Common myeloid progenitor, CD34-positive (primary cell): ENCODE measurements around the gene TPBGL.
A peak's percentile ranks its signal among the peaks of the same experiment; 100 is the strongest.

Experiments
- CTCF ChIA-PET: fragments of 350-600 bp; sonication (Branson Sonifier 250); formaldehyde crosslinking; loops from one replicate; lab custom pipeline; 2021; ENCODE audit warnings: antibody characterized with exemption; lab: Charles Lee
- POLR2A ChIA-PET: fragments of 350-600 bp; sonication (Branson Sonifier 250); formaldehyde crosslinking; loops from one replicate; lab custom pipeline; 2021; ENCODE audit warnings: antibody characterized with exemption; lab: Charles Lee
- DNase-seq, 3 donors: peaks; one replicate each; pipeline versions ENCODE4 v3.0.0 to v3.0.0-alpha.2; 2013
- H3K27ac ChIP-seq, 2 experiments: 1 replicate in 1 of 2; 2 replicates in 1 of 2; pipeline ENCODE4 v1.7.0; 2013; ENCODE audit warnings: inconsistent platforms in 2 of 2, low read length in 2 of 2, mild to moderate bottlenecking in 2 of 2, low read depth in 1 of 2, moderate library complexity in 1 of 2; ENCODE audit not compliant: severe bottlenecking in 2 of 2, insufficient read depth in 1 of 2, poor library complexity in 1 of 2
- H3K27me3 ChIP-seq, 5 experiments: replicated peaks in 2 of 5; 1 replicate in 3 of 5; 2 replicates in 2 of 5; pipeline versions ENCODE4 v1.6.1 to v1.7.0; 2013; ENCODE audit warnings: low read length in 4 of 5, mild to moderate bottlenecking in 2 of 5, moderate library complexity in 2 of 5, inconsistent platforms in 1 of 5; ENCODE audit not compliant: insufficient read depth in 5 of 5, control insufficient read depth in 4 of 5
- H3K36me3 ChIP-seq, 4 experiments: 1 replicate in 2 of 4; 2 replicates in 2 of 4; pipeline versions ENCODE4 v1.6.1 to v1.7.0; 2013; ENCODE audit warnings: low read length in 3 of 4, control low read depth in 1 of 4, mild to moderate bottlenecking in 1 of 4; ENCODE audit not compliant: control insufficient read depth in 4 of 4, insufficient read depth in 4 of 4
- H3K4me1 ChIP-seq, 4 experiments: 1 replicate in 3 of 4; 2 replicates in 1 of 4; pipeline versions ENCODE4 v1.6.1 to v1.7.1; 2013; ENCODE audit warnings: low read length in 3 of 4, mild to moderate bottlenecking in 3 of 4, control low read depth in 1 of 4, inconsistent platforms in 1 of 4, moderate library complexity in 1 of 4; ENCODE audit not compliant: control insufficient read depth in 4 of 4, insufficient read depth in 4 of 4; ENCODE audit errors: control extremely low read depth in 1 of 4
- H3K4me3 ChIP-seq, 7 experiments: 1 replicate in 4 of 7; 2 replicates in 3 of 7; pipeline versions ENCODE4 v1.5.1 to v1.7.0; 2013; ENCODE audit warnings: mild to moderate bottlenecking in 7 of 7, low read length in 6 of 7, moderate library complexity in 6 of 7, inconsistent platforms in 2 of 7, low read depth in 2 of 7, control low read depth in 1 of 7; ENCODE audit not compliant: insufficient read depth in 4 of 7, control insufficient read depth in 1 of 7; ENCODE audit errors: extremely low read depth in 1 of 7
- H3K9me3 ChIP-seq, 5 experiments: 1 replicate in 4 of 5; 2 replicates in 1 of 5; pipeline versions ENCODE4 v1.6.1 to v1.7.1; 2013; ENCODE audit warnings: low read length in 4 of 5, mild to moderate bottlenecking in 2 of 5, inconsistent platforms in 1 of 5, low read depth in 1 of 5, moderate library complexity in 1 of 5; ENCODE audit not compliant: control insufficient read depth in 4 of 5, insufficient read depth in 2 of 5; ENCODE audit errors: control extremely low read depth in 1 of 5
- WGBS: methylation state at CpG from one replicate; pipeline ENCODE4 v1.1.5; 2013; ENCODE audit not compliant: insufficient coverage; 5-methylcytosine and 5-hydroxymethylcytosine counted together

The TPBGL gene

DNA sequence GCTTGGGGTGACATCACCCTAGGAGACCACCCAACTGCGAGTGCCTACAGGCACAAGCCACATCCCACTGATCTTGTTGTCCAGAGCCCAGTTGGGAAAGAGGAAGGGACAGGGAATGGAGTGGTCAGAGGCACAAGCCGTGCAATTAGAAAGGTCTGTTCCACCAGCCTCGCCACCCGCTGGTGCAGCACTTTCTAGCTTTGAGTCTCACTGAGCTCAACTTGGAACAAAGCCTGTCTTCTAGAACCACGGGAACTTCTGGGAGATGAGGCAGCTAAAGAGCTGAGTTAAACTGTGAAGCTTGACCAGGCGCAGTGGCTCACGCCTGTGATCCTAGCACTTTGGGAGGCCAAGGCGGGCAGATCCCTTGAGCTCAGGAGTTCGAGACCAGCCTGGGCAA, 29.3 kb downstream of the TPBGL start:
- ChIA-PET CTCF (interaction anchor here (1.5 to 4.6 kb wide), 8 partner anchors 9 to 128 kb away, joined by 4 to 40 read pairs (median 10); no protein-coding TSS in a partner anchor), POLR2A (no interaction called here)
- Histone ChIP-seq H3K27ac (no peak overlapping the region), H3K4me3 (no peak overlapping the region), H3K4me1 (peaks cover 0 to 35% (median 23%) of the 10 kb centered on the region in 4 experiments), H3K36me3 (peaks cover 7 to 87% (median 53%) of the 10 kb centered on the region in 4 experiments), H3K9me3 (no peaks in the 10 kb centered on the region), H3K27me3 (no peaks in the 10 kb centered on the region)
- DNase-seq: no peak
- WGBS: 97% methylated on average over 6 of the region's 9 CpGs

DNA sequence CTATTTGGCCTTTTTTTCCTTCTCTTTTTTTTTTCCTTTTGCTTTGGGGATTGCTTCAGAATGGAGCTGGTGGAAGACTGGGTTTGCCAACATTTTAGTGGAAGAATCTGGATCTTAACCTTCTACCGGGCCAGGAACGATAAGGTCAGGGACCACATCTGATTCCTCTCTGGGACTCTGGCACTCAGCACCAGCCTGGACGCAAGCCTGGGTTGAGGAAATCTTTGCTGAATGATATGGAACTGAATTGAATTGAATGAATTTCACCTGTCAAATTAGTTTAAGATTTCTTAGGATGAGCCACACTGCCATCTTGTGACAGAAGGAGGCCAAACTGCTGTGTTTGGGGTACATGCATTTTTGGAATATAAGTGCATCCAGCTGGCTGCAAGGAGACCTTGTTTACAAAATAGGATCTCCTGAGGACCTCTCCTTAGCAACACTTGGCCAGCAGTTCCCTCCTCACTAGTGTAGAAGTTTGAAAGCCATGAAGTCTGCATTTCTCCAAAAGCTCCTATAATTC, 30.4 kb downstream of the TPBGL start:
- H3K9me3 ChIP-seq: no peaks in the 10 kb centered on the region
- no peak overlapping the region for H3K4me3 ChIP-seq
- WGBS: 92% methylated on average over 3 of the region's 3 CpGs
- H3K36me3 ChIP-seq: peaks cover 7 to 78% (median 48%) of the 10 kb centered on the region in 4 experiments
- ChIA-PET CTCF (interaction anchor here (0.6 to 4.6 kb wide), 15 partner anchors 9 to 1248 kb away, joined by 3 to 40 read pairs (median 6); no protein-coding TSS in a partner anchor), POLR2A (interaction anchor here (0.6 kb wide), 1 partner anchor 282 kb away, joined by 3 read pairs; the partner anchor contains the start of gene NEU3)
- H3K4me1 ChIP-seq: peaks cover 2 to 45% (median 32%) of the 10 kb centered on the region in 4 experiments
- H3K27ac ChIP-seq: no peak overlapping the region
- DNase-seq: peak; percentile 31 to 49 (median 44)
- H3K27me3 ChIP-seq: no peaks in the 10 kb centered on the region

DNA sequence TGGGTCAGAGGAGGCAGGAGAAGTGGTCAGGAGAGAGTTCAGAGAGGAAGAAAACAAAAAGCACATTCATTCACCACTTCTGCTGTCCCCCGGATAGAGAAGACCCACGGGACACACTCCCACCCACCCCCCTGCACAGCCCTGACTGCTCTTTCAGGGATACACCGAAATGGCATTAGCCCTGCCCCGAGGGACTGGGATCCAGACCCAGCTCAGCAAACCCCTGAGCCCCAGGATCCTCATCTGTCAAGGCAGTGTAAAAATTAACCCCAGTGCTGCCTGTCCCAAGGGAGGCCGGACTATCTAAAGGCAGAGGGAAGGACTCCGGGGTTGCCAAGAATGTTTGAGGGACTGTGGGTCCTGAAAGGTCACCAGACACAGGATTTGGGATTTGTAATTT, 31.2 kb downstream of the TPBGL start:
- CTCF ChIA-PET: interaction anchor here (0.6 to 4.6 kb wide), 18 partner anchors 8 to 130 kb away, joined by 3 to 40 read pairs (median 4); no protein-coding TSS in a partner anchor
- WGBS: 66% methylated on average over 5 of the region's 6 CpGs
- H3K9me3 ChIP-seq: no peaks in the 10 kb centered on the region
- peak overlapping the region in 1 of 2 experiments; percentile 2 for H3K27ac ChIP-seq
- H3K36me3 ChIP-seq: peaks cover 4 to 76% (median 45%) of the 10 kb centered on the region in 4 experiments
- H3K27me3 ChIP-seq: no peaks in the 10 kb centered on the region
- no peak overlapping the region for H3K4me3 ChIP-seq
- H3K4me1 ChIP-seq: peaks cover 10 to 53% (median 40%) of the 10 kb centered on the region in 4 experiments
- no peak for DNase-seq
- POLR2A ChIA-PET: no interaction called here

DNA sequence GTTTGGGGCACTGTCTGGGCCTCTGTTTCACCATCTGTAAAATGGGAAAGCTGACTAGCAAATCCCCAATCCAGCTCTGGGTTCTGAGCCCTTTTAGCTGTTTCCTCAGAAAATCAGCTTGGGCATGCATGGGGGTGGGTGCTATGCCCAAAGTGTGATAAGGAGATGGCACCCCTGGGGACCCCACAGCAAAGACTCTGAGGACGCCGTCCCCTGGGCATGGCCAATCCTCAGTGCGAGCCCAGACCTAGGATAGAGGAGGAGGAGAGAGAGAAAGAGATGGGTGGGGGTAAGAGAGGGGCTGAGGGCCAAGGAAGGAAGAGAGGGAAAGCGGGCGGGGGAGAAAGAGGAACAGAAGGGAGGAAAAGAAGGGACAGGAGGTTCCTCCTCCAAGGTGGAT, 31.8 kb downstream of the TPBGL start:
- Histone ChIP-seq H3K4me1 (peaks cover 16 to 60% (median 47%) of the 10 kb centered on the region in 4 experiments), H3K27ac (peak overlapping the region; percentile 50 to 73), H3K9me3 (no peaks in the 10 kb centered on the region), H3K36me3 (peaks cover 4 to 76% (median 42%) of the 10 kb centered on the region in 4 experiments), H3K27me3 (no peaks in the 10 kb centered on the region), H3K4me3 (peak overlapping the region in 3 of 7 experiments; percentile 46 to 62 (median 50))
- ChIA-PET POLR2A (no interaction called here), CTCF (interaction anchor here (0.9 to 4.6 kb wide), 12 partner anchors 7 to 131 kb away, joined by 3 to 40 read pairs (median 3); no protein-coding TSS in a partner anchor)
- DNase-seq: no peak
- 46% methylated on average over 5 of the region's 5 CpGs for WGBS

DNA sequence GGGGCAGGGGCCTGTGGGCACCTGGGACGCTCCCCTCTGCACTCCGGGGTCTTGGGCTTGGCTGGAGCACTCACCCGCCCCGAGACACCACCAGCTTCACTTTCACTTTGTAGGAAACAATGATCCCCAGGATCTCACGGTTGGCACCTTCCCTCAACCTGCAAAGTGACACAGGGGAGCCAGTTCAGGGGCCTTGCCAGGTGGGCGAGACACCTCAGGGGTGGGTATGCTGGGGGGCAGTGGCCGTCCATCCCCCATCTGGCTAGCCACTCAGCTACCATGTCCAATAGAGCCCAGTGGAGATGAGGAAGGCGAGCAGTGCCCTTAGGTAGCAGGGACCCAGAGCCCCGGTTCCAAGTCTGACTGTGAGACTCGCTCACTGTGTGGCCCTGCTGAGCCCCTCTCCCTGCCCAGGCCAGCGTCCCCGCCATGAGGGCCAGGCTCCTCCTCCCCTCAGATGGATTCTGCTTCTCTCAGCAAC, 32.3 kb downstream of the TPBGL start:
- POLR2A ChIA-PET: no interaction called here

DNA sequence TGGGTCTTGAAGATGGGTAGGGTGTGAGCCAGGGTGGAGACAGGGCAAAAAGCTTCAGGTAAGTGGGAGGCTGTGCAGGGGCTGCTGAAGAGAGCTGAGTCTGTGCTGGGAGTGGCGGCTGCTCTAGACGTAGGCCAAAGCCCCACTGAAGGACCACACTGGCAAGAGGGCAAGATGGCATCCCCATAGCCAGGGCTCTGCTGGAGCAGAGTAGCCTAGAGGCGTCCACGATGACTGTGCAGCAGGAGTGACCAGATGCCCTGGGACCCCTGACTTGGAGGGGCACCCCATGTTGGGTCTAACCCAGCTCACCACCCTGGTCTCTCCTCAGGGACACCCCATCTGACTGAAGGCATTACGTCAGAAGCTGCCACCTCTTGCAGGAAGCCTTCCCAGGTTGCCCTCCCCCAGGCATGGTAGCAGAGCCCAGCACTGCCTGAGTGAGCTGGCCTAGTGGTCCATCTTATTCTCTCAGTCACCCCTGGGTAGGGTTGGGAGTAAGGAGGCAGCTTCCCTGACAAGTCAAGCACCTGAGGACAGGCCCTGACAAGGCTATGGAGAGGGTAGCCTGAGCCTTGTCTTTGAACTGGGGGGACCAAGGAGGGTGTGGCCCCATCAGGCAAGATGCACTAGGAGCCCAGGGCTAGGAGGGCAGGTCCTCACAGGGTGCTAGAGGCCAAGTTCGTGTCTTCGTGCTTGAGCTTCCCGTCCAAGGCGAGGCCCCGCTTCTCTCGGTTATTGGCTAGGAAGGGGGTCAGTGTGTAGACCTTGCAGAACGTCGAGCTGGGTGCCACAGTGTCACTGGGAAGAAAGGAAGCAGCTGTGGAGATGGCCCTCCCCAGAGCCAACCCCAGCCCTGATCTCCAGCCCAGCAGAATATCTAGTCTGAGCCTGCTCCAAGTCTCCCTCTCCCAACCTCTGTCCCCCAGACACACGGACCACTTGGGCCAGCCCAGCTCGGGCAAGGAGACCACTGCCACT, 33.1 kb downstream of the TPBGL start:
- H3K9me3 ChIP-seq: no peaks in the 10 kb centered on the region
- POLR2A ChIA-PET: interaction anchor here (0.7 kb wide), 1 partner anchor 121 kb away, joined by 3 read pairs; no protein-coding TSS in a partner anchor
- H3K27ac ChIP-seq: peak overlapping the region; percentile 50 to 73
- CTCF ChIA-PET: interaction anchor here (0.5 to 12.1 kb wide), 9 partner anchors 8 to 207 kb away, joined by 3 to 265 read pairs (median 4); no protein-coding TSS in a partner anchor
- WGBS: 95% methylated on average over 13 of the region's 15 CpGs
- peaks cover 16 to 68% (median 54%) of the 10 kb centered on the region in 4 experiments for H3K4me1 ChIP-seq
- peaks cover 9 to 80% (median 48%) of the 10 kb centered on the region in 4 experiments for H3K36me3 ChIP-seq
- no peaks in the 10 kb centered on the region for H3K27me3 ChIP-seq
- DNase-seq: no peak
- H3K4me3 ChIP-seq: no peak overlapping the region

More for the DNA sequence above, 32.3 kb downstream of the TPBGL start:
- peak overlapping the region; percentile 50 to 73 for H3K27ac ChIP-seq
- peaks cover 6 to 77% (median 43%) of the 10 kb centered on the region in 4 experiments for H3K36me3 ChIP-seq
- CTCF ChIA-PET: interaction anchor here (1.1 to 4.6 kb wide), 9 partner anchors 9 to 131 kb away, joined by 3 to 40 read pairs (median 4); no protein-coding TSS in a partner anchor
- H3K4me1 ChIP-seq: peaks cover 16 to 64% (median 50%) of the 10 kb centered on the region in 4 experiments
- DNase-seq: peak in 2 of 3 donors; percentile 33 to 39
- H3K27me3 ChIP-seq: no peaks in the 10 kb centered on the region
- 44% methylated on average over 10 of the region's 12 CpGs for WGBS
- no peaks in the 10 kb centered on the region for H3K9me3 ChIP-seq
- peak overlapping the region in 3 of 7 experiments; percentile 46 to 62 (median 50) for H3K4me3 ChIP-seq
